HG02678 (cell line): ENCODE measurements around the gene TSPAN1.
A peak's percentile ranks its signal among the peaks of the same experiment; 100 is the strongest.

ENCODE experiments used
- ATAC-seq: cut with Tn5 transposase; IDR thresholded peaks from one replicate; pipeline ENCODE4 v1.9.1; 2021; ENCODE audit warnings: mild to moderate bottlenecking, moderate library complexity; ENCODE audit not compliant: unreplicated experiment

The TSPAN1 gene

GRCh38 chr1:46174448-46175231 lies at the start of gene TSPAN1:
Gene TSPAN1 (plus strand): TSS chr1:46175087. CDS start chr1:46181108, 6,021 bp downstream.
- ATAC-seq, result no peak

GRCh38 chr1:46128344-46128743 lies 46.5 kb upstream of the TSPAN1 start:
- no peak for ATAC-seq

- no peak for ATAC-seq
Measured at GRCh38 chr1:46130121-46130520, 44.8 kb upstream of the TSPAN1 start.

GRCh38 chr1:46130606-46131005 lies 44.3 kb upstream of the TSPAN1 start:
- ATAC-seq, result no peak

- no peak for ATAC-seq
Measured at GRCh38 chr1:46131093-46131492, 43.8 kb upstream of the TSPAN1 start.

GRCh38 chr1:46131712-46132528 lies 43.0 kb upstream of the TSPAN1 start:
- ATAC-seq, result no peak

GRCh38 chr1:46132529-46133180 lies 42.2 kb upstream of the TSPAN1 start, which contains the start of gene PIK3R3:
Gene PIK3R3 (minus strand): TSS chr1:46132629. CDS start chr1:46131952, 677 bp downstream.
- ATAC-seq, result peak; percentile 93

GRCh38 chr1:46133181-46133658 lies 41.7 kb upstream of the TSPAN1 start:
- peak; percentile 56 for ATAC-seq

- no peak for ATAC-seq
Measured at GRCh38 chr1:46133781-46134350, 41.0 kb upstream of the TSPAN1 start.

GRCh38 chr1:46134660-46135331 lies 40.1 kb upstream of the TSPAN1 start:
- ATAC-seq, result no peak

GRCh38 chr1:46136711-46137110 lies 38.2 kb upstream of the TSPAN1 start:
- no peak for ATAC-seq

- no peak for ATAC-seq
Measured at GRCh38 chr1:46137916-46138315, 37.0 kb upstream of the TSPAN1 start.

GRCh38 chr1:46148318-46148717 lies 26.6 kb upstream of the TSPAN1 start:
- no peak for ATAC-seq

- ATAC-seq, result no peak
Measured at GRCh38 chr1:46150085-46150484, 24.8 kb upstream of the TSPAN1 start.

GRCh38 chr1:46152016-46152415 lies 22.9 kb upstream of the TSPAN1 start:
- ATAC-seq, result peak; percentile 57

GRCh38 chr1:46153228-46153627 lies 21.7 kb upstream of the TSPAN1 start:
- ATAC-seq, result no peak

GRCh38 chr1:46153732-46154131 lies 21.2 kb upstream of the TSPAN1 start:
- no peak for ATAC-seq

GRCh38 chr1:46157916-46158311 lies 17.0 kb upstream of the TSPAN1 start:
- ATAC-seq, result no peak

GRCh38 chr1:46158312-46159281 lies 16.3 kb upstream of the TSPAN1 start:
- peak; percentile 87 for ATAC-seq
